ENCODE data around the gene SGMS1.
"Not testable (repeated sequence)": the region's sequence is repeated elsewhere in the genome, so short reads cannot be mapped to it uniquely, and the experiment has no call there.

The SGMS1 gene

DNA sequence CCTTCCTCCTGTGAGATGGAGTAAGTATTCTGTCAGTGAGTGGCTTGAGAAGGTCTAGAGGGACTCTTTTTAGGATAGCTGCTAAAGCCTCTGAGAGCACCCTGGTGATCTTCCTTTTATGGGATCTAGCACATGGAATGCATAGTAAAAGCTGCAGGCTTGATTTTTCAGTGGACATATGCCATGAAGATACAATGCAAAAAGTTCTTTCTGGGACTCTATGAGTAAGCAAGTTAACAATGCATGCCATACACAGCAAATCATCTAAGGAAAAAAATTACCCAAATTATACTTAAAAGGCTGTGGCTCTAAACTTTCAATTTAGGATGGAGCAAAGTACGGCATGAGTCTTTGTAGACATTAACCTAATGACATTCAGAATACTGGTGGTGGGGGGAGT lies 154.5 kb downstream of the SGMS1 start:
- no peak for DNase-seq (ENCODE audit: low read depth)

DNA sequence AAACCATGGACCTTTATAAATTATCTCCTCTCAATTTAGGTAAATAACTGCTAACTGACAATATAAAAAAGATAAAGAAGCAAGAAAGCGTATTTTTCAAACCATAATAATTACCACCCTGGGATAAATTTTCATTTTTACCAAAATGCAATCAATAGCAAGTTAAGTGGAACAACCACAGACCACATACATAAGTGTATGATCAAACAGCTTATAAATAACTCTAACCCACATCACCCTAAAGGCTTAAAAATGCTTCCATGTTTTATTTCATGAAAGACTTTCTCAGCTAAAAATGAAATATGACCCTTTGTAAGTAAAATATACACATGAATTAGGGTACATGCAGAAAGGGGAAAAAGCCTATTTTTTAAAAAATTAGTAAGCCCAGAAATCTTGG lies 156.5 kb downstream of the SGMS1 start:
- no peak for DNase-seq (ENCODE audit: low read depth)

DNA sequence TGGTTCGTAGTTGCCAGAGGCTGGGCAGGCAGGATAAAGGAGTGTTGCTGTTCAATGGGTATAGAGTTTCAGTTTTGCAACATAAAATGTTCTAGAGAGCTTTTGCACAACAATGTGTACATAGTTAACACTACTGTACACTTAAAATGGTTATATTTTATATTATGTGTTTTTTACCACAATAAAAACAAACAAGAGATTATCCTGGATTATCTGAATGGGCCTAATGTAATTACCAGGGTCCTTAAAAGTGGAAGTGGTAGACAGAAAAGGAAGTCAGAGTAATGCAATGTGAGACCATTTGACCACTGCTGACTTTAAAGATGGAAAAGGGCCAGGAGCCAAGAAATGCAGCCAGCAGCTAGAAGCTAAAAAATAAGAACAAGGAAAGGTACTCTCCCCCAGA lies 159.7 kb downstream of the SGMS1 start:
- DNase-seq (ENCODE audit: low read depth), result no peak

GRCh38 chr10:50461834-50462233 lies 161.9 kb downstream of the SGMS1 start:
- no peak for DNase-seq (ENCODE audit: low read depth)

DNA sequence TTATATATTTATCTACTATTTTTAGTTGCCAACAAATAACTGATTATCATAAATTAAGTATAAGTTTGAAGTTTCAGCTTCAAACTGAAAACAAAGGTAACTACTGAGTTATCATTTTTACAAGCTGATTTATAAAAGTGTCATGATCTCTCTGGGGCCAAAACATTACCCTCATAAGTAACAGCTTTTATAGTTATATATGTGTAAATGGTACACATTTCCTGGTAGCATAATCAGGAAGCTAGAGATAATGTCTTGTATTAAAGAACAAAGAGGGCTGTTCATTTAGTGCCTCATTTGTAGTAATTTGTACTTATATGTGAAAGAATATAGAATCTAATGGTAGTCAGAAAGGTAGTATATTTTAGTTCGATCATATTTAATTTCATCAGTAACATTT lies 162.6 kb downstream of the SGMS1 start:
- no peak for DNase-seq (ENCODE audit: low read depth)

DNA sequence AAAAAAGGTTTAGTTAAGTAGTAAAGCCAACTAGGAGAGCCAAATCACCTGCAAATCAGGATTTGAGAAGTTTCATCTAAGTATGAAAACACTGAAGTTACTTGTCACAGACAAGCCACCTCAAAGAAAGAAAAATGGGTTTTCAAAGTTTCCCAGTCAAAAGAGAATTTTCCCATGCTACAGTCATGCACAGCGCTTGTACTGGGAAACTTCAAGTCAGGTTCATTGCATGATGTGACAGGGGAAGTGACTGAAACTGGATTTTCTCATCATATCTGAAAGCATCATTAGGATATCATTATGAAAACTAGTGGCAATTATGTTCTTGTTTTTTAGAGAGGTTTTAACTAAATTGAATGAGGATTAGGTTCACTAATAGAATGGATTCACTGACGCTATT lies 167.0 kb downstream of the SGMS1 start:
- DNase-seq (ENCODE audit: low read depth), result no peak

- DNase-seq (ENCODE audit: low read depth), result no peak
These were observed 169.8 kb downstream of the SGMS1 start for GRCh38 chr10:50453940-50454339.

DNA sequence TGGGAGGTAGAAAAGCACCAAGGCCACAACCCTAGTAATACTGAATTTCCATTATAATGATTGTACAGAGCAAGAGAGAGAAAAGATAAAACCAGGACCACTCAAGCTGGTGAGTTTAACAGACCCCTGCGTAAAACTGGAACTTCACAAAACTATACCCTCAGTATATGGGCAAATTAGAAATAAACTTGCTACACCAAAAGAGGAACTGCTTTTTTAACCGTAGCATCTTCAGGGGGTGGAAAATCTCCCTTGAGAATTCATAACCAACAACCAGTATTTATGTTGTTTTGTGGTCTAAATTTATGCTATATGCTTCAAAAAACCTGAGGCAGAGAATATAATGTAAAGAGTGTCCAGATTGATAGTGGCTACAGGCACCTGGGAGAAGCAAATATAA lies 171.2 kb downstream of the SGMS1 start:
- DNase-seq (ENCODE audit: low read depth), result no peak

- DNase-seq (ENCODE audit: low read depth), result no peak
These were observed 176.1 kb downstream of the SGMS1 start for GRCh38 chr10:50447691-50448090.

- DNase-seq (ENCODE audit: low read depth), result not testable (repeated sequence)
These were observed 178.0 kb downstream of the SGMS1 start for GRCh38 chr10:50445777-50446176.

DNA sequence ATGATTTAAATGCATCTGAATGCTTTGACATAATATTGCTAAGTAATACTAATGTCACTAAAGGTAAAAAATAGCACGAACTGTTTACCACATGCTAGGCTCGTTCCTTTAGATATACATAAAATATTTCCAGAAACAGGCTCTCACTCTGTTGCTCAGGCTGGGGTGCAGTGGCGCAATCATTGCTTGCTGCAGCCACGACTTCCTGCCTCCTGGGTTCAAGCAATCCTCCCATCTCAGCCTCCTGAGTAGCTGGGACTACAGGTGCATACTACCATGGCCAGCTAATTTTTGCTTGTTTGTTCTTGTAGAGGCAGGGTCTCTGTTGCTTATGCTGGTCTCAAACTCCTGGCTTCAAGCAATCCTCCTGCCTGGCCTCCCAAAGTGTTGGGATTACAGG lies 183.3 kb downstream of the SGMS1 start:
- no peak for DNase-seq (ENCODE audit: low read depth)

DNA sequence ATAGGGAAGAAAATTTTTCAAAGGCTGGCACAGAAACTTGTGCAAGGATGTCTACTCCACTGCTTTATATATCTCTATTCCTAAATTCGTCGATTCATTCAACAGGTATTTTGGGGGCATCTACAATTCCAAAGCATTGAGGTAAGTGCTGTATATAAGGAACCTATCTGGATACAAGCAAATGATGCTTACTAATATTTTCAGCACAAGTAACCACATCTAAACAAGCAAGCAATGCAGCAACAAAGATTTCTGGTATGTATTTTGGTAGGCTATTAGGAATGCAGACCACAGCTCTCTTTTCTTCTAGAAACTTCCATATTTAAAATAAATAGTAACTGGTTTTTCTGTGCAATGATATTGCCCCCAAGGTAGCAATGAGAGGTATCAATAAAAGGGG lies 183.9 kb downstream of the SGMS1 start:
- DNase-seq (ENCODE audit: low read depth), result no peak

- no peak for DNase-seq (ENCODE audit: low read depth)
These were observed 184.6 kb downstream of the SGMS1 start for GRCh38 chr10:50439187-50439586.

DNA sequence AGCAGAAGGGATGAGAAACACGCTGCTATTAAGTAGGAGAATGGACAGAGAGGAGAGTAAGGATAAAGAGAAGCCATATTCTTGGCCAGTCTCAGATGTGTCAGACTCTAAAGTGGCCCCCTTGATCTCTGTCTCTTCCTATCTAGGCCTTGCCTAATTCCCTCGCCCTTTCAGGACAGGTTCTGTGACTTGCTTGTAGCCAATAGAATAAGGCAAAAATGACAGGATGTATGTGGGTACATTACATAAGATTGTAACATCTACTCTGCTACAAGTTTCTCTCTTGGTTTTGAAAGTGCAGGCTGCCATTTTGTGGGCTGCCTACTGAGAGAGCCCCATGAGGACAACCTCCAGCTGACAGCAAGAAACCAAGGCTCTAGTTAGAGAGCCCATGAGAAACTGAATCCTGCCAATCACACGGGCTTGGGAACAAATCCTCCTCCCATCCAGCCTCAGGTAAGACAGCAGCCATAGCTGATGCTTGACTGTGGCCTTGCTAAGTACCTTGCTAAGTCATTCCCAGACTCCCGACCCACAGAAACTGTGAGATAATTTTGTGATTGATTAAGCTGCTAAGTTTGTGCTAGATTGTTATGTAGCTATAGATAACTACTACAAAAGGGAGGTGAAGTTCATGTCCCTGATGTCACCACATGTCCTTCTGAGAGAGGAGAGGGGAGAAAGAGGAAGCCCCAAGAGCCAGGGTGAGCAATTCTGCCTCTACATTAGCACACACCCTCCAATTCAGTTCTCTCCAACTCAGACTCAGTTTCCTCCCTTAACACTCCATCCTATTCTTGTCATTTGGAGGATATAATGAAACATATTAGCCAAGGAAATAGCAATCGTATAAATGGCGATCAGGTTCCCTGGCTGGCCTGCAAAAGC lies 185.5 kb downstream of the SGMS1 start:
- no peak for DNase-seq (ENCODE audit: low read depth)

GRCh38 chr10:50437248-50437647 lies 186.5 kb downstream of the SGMS1 start:
- no peak for DNase-seq (ENCODE audit: low read depth)

GRCh38 chr10:50436805-50437204 lies 187.0 kb downstream of the SGMS1 start:
- no peak for DNase-seq (ENCODE audit: low read depth)

DNA sequence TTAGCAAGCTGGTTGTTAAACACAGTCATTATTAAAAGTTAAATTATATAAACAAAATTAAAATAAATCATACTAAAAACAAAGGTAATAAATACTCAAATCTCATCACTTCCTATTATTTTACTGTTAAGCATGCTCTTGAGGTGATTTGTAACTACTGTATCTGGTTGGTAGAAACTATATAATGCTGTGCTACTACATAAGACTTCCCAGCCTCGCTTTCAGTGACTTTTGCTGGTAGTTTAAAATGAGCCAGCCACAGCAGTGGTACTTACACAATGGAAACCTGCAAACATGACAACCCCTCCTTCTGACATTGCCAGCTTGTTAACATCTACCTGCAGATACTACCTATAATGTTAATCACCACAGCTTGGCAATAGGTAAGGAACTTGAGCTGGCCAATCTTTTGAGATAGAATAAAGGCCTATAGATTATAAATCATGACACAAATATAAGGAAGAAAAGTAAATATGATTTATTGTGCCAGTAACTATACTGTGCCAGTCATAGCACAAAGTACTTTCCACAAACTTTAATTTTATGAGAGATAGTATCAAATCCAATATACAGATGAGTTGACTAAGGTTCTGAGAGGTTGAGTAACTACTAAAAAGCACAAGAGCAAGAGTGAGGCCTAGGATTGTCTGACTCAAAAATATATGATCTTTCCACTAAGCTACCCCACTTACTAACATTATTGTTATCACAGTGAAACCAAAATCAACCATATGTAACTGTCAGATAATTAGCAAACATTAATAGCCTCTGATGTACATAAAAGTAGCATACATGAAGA lies 191.3 kb downstream of the SGMS1 start:
- no peak for DNase-seq (ENCODE audit: low read depth)

DNA sequence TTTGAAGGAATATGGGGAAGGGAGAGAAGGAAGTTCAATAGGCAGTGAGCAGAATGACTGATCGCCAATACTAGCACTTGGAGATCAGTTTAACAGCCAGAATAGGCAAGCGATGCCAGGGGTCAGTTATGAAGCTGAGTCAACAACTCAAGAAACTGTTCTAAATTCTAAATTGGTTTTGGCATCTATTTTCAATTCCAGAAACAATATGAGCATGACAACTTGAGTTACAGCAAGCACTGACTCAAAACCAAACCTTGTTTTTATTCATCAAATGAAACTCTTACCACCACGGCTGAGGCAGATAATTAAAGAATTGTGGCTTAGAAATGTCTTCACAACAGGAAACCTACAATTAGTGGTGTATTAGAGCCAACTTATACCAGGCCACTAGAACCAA lies 192.0 kb downstream of the SGMS1 start:
- no peak for DNase-seq (ENCODE audit: low read depth)

- no peak for DNase-seq (ENCODE audit: low read depth)
These were observed 192.6 kb downstream of the SGMS1 start for GRCh38 chr10:50431133-50431532.

- no peak for DNase-seq (ENCODE audit: low read depth)
These were observed 197.3 kb downstream of the SGMS1 start for GRCh38 chr10:50426485-50426884.

DNA sequence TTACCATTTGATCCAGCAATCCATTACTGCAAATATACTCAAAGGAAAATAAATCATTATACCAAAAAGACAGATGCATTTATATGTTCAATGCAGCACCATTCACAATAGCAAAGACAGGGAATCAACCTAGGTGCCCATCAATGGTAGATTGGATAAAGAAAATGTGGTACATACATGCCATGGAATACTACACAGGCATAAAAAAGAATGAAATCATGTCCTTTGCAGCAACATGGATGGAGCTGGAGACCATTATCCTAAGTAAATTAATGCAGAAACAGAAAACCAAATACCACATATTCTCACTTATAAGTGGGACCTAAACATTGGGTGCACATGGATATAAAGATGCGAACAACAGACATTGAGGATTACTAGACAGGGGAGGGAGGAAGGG lies 198.5 kb downstream of the SGMS1 start:
- not testable (repeated sequence) for DNase-seq (ENCODE audit: low read depth)

- DNase-seq (ENCODE audit: low read depth), result no peak
These were observed 200.3 kb downstream of the SGMS1 start for GRCh38 chr10:50423448-50423847.

DNA sequence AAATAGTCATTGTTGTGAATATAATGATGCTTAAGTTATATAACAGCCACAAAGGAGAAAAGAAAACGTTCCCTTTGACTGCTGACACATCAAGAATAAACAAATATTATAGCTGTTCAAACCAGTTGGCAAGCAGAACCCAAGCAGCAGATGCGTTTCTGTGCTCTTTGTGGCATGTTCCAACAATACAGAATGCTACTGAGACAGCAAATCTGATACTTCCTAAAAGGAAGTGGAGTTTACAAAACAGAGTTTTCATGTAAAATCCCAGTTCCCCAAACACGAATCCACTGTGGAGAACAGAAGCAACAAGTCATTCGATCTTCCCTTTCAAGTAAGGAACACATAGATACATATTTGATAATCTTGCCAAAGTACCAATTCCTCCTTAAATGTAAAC lies 201.5 kb downstream of the SGMS1 start:
- no peak for DNase-seq (ENCODE audit: low read depth)

All from stimulated activated CD8-positive, alpha-beta memory T cell treated with anti-CD3 and anti-CD28 coated beads, Interleukin-7, amount 100 ng/mL, for 24 hours (primary cell).